Stromal cell of bone marrow (primary cell): ENCODE measurements around the gene RDH13.
"Not testable (repeated sequence)": the region's sequence is repeated elsewhere in the genome, so short reads cannot be mapped to it uniquely, and the experiment has no call there.

Experiments
- DNase-seq: peaks from one replicate; pipeline ENCODE4 v3.0.0-alpha.2; 2012; ENCODE audit warnings: low read depth

Gene RDH13

GRCh38 chr19:55044771-55045716, 17.9 kb downstream of the RDH13 start:
- DNase-seq = no peak

GRCh38 chr19:55044286-55044685, 18.7 kb downstream of the RDH13 start:
- no peak for DNase-seq

GRCh38 chr19:55042688-55043087, 20.3 kb downstream of the RDH13 start:
- no peak for DNase-seq

GRCh38 chr19:55042344-55042678, 20.6 kb downstream of the RDH13 start:
- DNase-seq = no peak

- no peak for DNase-seq
Observed at GRCh38 chr19:55041627-55042343, 21.2 kb downstream of the RDH13 start.

GRCh38 chr19:55041244-55041626, 21.7 kb downstream of the RDH13 start:
- DNase-seq = no peak

GRCh38 chr19:55040654-55041053, 22.3 kb downstream of the RDH13 start:
- not testable (repeated sequence) for DNase-seq

GRCh38 chr19:55037603-55038002, 25.3 kb downstream of the RDH13 start:
- DNase-seq = not testable (repeated sequence)

GRCh38 chr19:55036058-55036457, 26.9 kb downstream of the RDH13 start:
- no peak for DNase-seq

- DNase-seq = no peak
Observed at GRCh38 chr19:55034751-55035150, 28.2 kb downstream of the RDH13 start.

- not testable (repeated sequence) for DNase-seq
Observed at GRCh38 chr19:55032976-55033643, 29.8 kb downstream of the RDH13 start.

- no peak for DNase-seq
Observed at GRCh38 chr19:55032170-55032800, 30.7 kb downstream of the RDH13 start.

GRCh38 chr19:55031178-55031577, 31.8 kb downstream of the RDH13 start:
- DNase-seq = no peak

GRCh38 chr19:55028757-55029156, 34.2 kb downstream of the RDH13 start:
- no peak for DNase-seq

GRCh38 chr19:55027472-55028337, 35.2 kb downstream of the RDH13 start:
- DNase-seq = no peak

GRCh38 chr19:55027140-55027471, 35.8 kb downstream of the RDH13 start:
- DNase-seq = not testable (repeated sequence)

- DNase-seq = no peak
Observed at GRCh38 chr19:55024111-55024510, 38.8 kb downstream of the RDH13 start.

- DNase-seq = not testable (repeated sequence)
Observed at GRCh38 chr19:55020351-55020750, 42.6 kb downstream of the RDH13 start.

- DNase-seq = no peak
Observed at GRCh38 chr19:55018633-55019032, 44.3 kb downstream of the RDH13 start.

GRCh38 chr19:55018216-55018615, 44.7 kb downstream of the RDH13 start:
- DNase-seq = no peak

- no peak for DNase-seq
Observed at GRCh38 chr19:55016017-55016416, 46.9 kb downstream of the RDH13 start.
